DND-41 (cell line): ENCODE data around the gene CLIC6.

Source experiments
- ATAC-seq: fragments of 200-7000 bp; cut with Tn5 transposase; 3 replicates; pipeline ENCODE4 v1.9.1; 2021; ENCODE audit warnings: low read depth; ENCODE audit not compliant: insufficient read depth
- DNase-seq: peaks from one replicate; pipeline ENCODE4 v3.0.0-alpha.2; 2020
- H2AFZ ChIP-seq: 2 replicates; pipeline ENCODE4 v1.6.0; 2012; ENCODE audit warnings: low read depth, low read length
- H3K27ac ChIP-seq: 2 replicates; pipeline ENCODE4 v1.5.1; 2012; ENCODE audit warnings: low read length, inconsistent platforms
- H3K27me3 ChIP-seq: fragments of 200-600 bp; sonication (generic); 2 replicates; pipeline ENCODE4 v1.6.0; 2012; ENCODE audit warnings: low read length, mild to moderate bottlenecking, inconsistent platforms; ENCODE audit not compliant: insufficient read depth, poor library complexity
- H3K36me3 ChIP-seq: 2 replicates; pipeline ENCODE4 v1.5.1; 2012; ENCODE audit warnings: low read length, inconsistent platforms; ENCODE audit not compliant: insufficient read depth
- H3K4me1 ChIP-seq: 2 replicates; pipeline ENCODE4 v1.5.1; 2012; ENCODE audit warnings: mild to moderate bottlenecking, low read length; ENCODE audit not compliant: insufficient read depth
- H3K4me2 ChIP-seq: 2 replicates; pipeline ENCODE4 v1.6.0; 2012; ENCODE audit warnings: mild to moderate bottlenecking, moderate library complexity, low read length, inconsistent platforms; ENCODE audit not compliant: insufficient read depth
- H3K4me3 ChIP-seq, 2 experiments: fragments of 200-600 bp in 1 of 2; shearing (Covaris generic) in 1 of 2; 2 replicates each; pipeline ENCODE4 v1.5.1; 2012 to 2016; ENCODE audit warnings: inconsistent platforms in 2 of 2, low read length in 2 of 2, mild to moderate bottlenecking in 2 of 2, low read depth in 1 of 2, moderate library complexity in 1 of 2
- H3K79me2 ChIP-seq: 2 replicates; pipeline ENCODE4 v1.6.0; 2012; ENCODE audit warnings: low read length, inconsistent platforms; ENCODE audit not compliant: insufficient read depth
- H3K9ac ChIP-seq: 2 replicates; pipeline ENCODE4 v1.6.0; 2012; ENCODE audit warnings: low read depth, mild to moderate bottlenecking, inconsistent platforms, low read length, moderate library complexity
- H3K9me3 ChIP-seq: 2 replicates; pipeline ENCODE4 v1.5.1; 2012; ENCODE audit warnings: low read length, moderate library complexity, mild to moderate bottlenecking, inconsistent platforms; ENCODE audit not compliant: insufficient read depth, severe bottlenecking
- H4K20me1 ChIP-seq: 2 replicates; pipeline ENCODE4 v1.6.0; 2012; ENCODE audit warnings: low read length; ENCODE audit not compliant: insufficient read depth
- EZH2 ChIP-seq: IDR thresholded peaks from 3 replicates; pipeline ENCODE4 v1.6.1; 2012; ENCODE audit warnings: borderline replicate concordance, low read depth, mild to moderate bottlenecking, moderate library complexity, low read length, inconsistent platforms; ENCODE audit not compliant: severe bottlenecking
- TF ChIP-seq, protein P1 (sequence below): IDR thresholded peaks from 2 replicates; pipeline ENCODE4 v1.5.1; 2012; ENCODE audit warnings: borderline replicate concordance, low read length, moderate library complexity, mild to moderate bottlenecking; ENCODE audit not compliant: poor library complexity, severe bottlenecking; ENCODE audit errors: extremely low read depth

Gene CLIC6

DNA sequence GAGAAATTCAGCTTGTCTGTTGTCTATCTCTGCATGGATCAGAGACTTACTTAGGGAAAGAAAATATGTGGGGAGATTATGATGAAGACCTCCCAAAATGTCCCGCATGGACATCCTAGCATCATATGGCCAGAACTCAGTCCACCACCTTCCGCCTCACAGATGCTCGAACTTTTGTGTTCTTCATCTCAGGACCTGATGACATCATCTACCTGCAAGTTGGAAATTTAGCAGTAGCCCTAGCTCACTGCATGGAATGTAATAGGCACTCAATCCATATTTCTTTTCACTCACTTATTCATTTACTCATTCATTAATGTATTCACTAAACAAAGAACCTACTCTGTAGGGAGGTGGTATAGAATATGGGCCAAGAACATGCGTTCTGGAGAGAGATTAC is 96.8 kb downstream of the CLIC6 start:
- no peak for ATAC-seq

DNA sequence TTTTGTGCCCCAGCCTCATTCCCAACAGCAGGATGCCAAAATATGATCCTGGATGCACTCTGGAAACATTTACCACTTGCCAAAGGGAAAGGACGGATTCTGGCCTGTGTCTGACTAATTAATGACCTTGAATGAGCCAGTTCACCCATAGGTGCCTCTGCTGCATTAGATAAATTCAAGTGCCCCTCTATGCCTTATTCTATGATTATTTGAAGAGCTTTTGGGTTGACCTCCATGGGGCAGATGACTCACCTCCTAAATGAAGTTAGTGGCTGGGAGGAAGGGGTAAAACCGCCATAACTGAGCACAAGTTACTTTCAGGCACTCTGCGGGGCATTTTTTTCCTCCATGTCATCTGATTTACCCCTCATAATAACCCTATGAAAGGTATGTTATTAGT is 98.1 kb downstream of the CLIC6 start:
- Histone ChIP-seq H3K79me2 (no peaks in the 10 kb centered on the region), H3K4me3 (no peak overlapping the region), H3K27ac (no peak overlapping the region), H3K27me3 (no peaks in the 10 kb centered on the region), H3K4me1 (no peaks in the 10 kb centered on the region), H3K4me2 (no peak overlapping the region), H3K36me3 (no peaks in the 10 kb centered on the region), H4K20me1 (no peaks in the 10 kb centered on the region), H3K9ac (no peak overlapping the region), H2AFZ (no peak overlapping the region), H3K9me3 (no peaks in the 10 kb centered on the region)
- DNase-seq (no peak), ATAC-seq (no peak)
- no peak for TF ChIP-seq EZH2
- TF ChIP-seq, protein P1, sequence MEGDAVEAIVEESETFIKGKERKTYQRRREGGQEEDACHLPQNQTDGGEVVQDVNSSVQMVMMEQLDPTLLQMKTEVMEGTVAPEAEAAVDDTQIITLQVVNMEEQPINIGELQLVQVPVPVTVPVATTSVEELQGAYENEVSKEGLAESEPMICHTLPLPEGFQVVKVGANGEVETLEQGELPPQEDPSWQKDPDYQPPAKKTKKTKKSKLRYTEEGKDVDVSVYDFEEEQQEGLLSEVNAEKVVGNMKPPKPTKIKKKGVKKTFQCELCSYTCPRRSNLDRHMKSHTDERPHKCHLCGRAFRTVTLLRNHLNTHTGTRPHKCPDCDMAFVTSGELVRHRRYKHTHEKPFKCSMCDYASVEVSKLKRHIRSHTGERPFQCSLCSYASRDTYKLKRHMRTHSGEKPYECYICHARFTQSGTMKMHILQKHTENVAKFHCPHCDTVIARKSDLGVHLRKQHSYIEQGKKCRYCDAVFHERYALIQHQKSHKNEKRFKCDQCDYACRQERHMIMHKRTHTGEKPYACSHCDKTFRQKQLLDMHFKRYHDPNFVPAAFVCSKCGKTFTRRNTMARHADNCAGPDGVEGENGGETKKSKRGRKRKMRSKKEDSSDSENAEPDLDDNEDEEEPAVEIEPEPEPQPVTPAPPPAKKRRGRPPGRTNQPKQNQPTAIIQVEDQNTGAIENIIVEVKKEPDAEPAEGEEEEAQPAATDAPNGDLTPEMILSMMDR = no peak

More for the DNA sequence above, 96.8 kb downstream of the CLIC6 start:
- Histone ChIP-seq H3K27me3 (no peaks in the 10 kb centered on the region), H2AFZ (no peak overlapping the region), H3K79me2 (no peaks in the 10 kb centered on the region), H3K4me1 (no peaks in the 10 kb centered on the region), H3K9ac (no peak overlapping the region), H3K9me3 (no peaks in the 10 kb centered on the region), H3K27ac (no peak overlapping the region), H3K4me3 (no peak overlapping the region), H4K20me1 (no peaks in the 10 kb centered on the region), H3K36me3 (no peaks in the 10 kb centered on the region), H3K4me2 (no peak overlapping the region)
- DNase-seq = no peak
- TF ChIP-seq EZH2 = no peak
- TF ChIP-seq, protein P1 = no peak
